GM21367 (cell line): Measurements from ENCODE around the gene HMSD.

Source experiments
- ATAC-seq: cut with Tn5 transposase; IDR thresholded peaks from one replicate; pipeline ENCODE4 v1.9.1; 2021; ENCODE audit not compliant: unreplicated experiment

Gene HMSD

GRCh38 chr18:63953811-63954210 is 4.7 kb downstream of the HMSD start:
- ATAC-seq: no peak

DNA sequence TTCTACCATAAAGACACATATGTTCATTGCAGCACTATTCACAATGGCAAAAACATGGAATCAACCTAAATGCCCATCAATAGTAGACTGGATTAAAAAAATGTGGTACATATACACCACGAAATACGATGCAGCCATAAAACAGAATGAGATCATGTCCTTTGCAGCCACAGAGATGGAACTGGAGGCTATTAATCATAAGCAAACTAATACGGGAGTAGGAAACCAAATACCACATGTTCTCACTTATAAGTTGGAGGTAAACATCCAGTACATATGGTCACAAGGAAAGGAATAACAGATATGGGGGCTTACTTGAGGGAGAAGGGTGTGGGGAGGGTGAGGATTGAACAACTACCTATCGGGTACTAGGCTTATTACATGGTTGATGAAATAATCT is 7.7 kb downstream of the HMSD start:
- ATAC-seq: no peak

DNA sequence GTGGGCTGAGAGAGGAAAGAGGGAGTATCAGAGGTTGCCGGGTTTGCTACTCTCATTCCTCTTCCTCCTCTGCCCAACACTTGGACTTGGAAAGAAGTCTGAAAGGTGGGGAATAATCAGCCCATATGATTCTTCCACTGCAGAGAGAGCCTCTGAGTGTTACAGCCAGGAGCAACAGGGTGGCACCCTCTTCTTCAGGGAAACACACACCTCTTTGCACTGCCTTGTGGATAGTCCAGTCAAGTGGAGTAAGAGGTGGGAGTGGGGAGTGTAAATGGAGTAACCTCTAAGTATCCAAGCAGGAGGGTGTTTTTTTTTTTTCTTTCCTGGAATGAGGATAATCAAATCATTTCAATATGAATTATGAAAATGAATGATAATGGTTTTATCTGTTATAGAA is 11.8 kb downstream of the HMSD start:
- ATAC-seq: no peak

GRCh38 chr18:63961435-63961980 is 12.4 kb downstream of the HMSD start:
- ATAC-seq: no peak

- ATAC-seq: no peak
Observed at GRCh38 chr18:63962137-63962536, 13.0 kb downstream of the HMSD start.

- peak; percentile 91 for ATAC-seq
Observed at GRCh38 chr18:63963615-63964256, 14.6 kb downstream of the HMSD start.

GRCh38 chr18:63964908-63965307 is 15.8 kb downstream of the HMSD start:
- no peak for ATAC-seq

GRCh38 chr18:63965716-63966330 is 16.7 kb downstream of the HMSD start:
- no peak for ATAC-seq

- peak; percentile 94 for ATAC-seq
Observed at GRCh38 chr18:63969942-63970808, 21.1 kb downstream of the HMSD start, which contains the start of gene SERPINB8. Gene SERPINB8 (plus strand): TSS chr18:63970081. CDS start chr18:63978309, 8,228 bp downstream.

GRCh38 chr18:63970809-63971205 is 21.7 kb downstream of the HMSD start:
- ATAC-seq: no peak

GRCh38 chr18:63971320-63972001 is 22.4 kb downstream of the HMSD start:
- no peak for ATAC-seq

DNA sequence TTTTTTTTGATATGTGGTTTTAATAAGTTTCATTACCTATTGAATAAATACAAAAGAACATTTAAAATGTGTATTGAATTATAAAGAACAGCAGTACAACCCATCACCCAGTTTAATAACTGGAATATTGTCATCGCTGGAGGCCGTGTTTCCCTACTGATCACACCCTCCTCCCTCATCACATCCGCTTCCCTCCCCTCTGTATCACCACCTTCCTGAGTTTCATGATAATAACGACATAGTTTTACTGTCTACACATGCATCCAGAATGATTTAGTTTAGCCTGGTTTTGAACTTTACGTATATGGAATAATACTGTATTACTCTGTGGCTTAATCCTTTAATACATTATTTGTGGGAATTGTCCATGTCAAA is 22.9 kb downstream of the HMSD start:
- ATAC-seq: no peak

DNA sequence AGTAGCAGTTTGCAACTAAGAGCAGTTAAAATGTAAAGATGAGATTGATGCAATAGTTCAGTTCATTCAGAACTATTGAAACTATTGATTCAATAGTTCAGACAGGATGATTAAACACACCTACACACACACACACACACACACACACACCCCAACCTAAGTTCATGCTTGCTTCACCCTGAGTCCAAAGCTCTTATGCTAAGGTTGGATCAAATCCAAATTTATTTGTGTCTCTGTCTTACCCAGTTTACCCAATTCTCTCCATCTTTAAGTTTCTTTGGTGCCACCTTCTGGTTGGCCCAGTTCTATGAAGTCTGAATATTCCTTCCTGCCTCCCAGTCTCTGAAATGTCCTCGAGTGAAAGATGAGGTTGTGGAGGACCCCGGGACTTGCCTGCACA is 25.9 kb downstream of the HMSD start:
- no peak for ATAC-seq

DNA sequence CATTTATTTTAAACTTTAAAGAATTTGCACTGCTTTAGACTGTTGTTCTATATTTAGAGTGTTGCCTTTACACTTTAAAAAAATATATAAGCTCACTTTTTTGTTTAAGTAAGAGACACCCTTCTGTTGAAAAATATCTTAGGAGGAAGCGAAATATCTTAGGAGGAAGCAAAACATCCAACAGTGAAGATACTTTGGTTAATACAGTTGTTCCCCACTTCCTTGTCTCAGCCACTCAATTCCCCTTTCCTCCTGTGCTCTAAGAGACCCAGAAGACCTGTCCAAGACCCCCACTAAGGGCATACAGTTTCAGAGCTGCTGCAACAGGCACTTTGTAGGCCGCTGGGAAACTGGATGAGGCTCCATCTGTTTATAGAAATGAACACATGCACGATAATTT is 26.5 kb downstream of the HMSD start:
- ATAC-seq: no peak

DNA sequence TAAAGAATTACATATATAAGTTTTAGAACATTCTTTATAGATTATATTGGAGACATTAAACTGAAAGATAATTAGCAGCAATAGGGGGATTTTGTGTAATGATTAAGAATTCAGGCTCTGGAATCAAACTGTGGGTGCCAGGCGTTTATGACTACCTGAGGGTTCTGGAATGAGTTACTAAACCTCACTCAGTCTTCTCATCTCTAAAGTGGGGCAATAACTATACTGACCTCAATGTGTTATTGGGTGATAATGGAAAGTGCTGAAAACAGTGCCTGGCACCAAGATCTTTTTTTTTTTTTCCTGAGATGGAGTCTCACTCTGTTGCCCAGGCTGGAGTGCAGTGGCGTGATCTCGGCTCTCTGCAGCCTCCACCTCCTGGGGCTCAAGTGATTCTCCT is 27.9 kb downstream of the HMSD start:
- ATAC-seq: no peak

- peak; percentile 84 for ATAC-seq
Observed at GRCh38 chr18:63979409-63979920, 30.4 kb downstream of the HMSD start.

- ATAC-seq: no peak
Observed at GRCh38 chr18:63980027-63980426, 30.9 kb downstream of the HMSD start.

DNA sequence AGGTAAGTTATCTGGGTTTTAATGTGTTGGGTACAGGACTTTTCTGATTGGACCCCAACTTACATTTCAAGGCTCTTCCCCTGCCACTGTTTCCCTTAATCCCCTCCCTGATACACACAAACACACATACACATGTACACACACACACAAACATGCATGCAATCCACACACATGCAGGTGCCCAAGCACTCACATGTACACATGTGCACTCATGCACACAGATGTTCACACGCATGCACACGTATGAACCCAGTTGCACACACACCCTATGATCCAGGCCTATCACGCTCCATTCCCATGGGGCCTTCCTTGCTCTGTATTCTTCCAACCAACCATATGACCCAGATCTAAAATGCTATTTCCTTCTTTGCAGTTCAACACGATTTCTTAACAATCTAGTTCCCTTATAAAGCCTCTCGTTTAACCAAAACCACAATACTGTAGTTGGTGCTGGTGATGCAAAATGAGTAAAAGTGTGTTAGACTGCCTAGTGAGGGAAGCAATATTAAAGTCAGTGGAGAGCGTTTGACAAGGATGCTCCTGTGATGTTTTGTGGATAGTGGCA is 31.9 kb downstream of the HMSD start:
- no peak for ATAC-seq

DNA sequence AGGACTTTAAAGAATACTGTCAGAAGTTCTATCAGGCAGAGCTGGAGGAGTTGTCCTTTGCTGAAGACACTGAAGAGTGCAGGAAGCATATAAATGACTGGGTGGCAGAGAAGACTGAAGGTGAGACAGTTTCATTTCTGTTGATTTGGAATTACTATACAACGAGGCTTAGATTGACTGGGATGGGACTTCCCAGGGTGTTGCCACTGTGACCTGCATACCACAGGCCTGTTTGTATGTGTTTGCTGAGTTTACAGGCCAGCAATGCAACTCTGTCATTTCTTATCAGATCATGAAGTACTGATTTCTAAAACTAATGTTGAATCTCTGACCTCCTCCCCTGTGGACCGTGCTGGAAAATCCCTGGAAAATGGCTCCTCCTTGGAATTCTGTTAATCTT is 32.6 kb downstream of the HMSD start:
- no peak for ATAC-seq

DNA sequence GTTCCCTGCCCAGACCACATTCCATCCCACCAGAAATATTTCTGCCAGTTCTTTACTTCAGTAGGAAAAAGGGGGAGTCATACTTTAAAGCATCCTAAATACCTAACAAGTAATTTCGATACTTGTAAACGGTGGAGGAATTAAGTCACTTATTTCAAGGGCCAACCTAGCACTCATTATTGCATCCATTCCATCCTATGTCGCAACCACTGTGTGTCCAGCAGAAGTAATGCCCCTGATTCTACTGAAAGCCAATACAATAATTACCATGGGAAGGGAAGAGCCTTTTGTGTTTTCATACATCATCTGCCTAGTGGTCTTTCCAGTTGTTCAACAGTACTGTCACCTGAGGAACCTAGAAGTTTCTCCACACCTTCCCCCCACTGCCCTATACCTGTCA is 33.3 kb downstream of the HMSD start:
- ATAC-seq: no peak

DNA sequence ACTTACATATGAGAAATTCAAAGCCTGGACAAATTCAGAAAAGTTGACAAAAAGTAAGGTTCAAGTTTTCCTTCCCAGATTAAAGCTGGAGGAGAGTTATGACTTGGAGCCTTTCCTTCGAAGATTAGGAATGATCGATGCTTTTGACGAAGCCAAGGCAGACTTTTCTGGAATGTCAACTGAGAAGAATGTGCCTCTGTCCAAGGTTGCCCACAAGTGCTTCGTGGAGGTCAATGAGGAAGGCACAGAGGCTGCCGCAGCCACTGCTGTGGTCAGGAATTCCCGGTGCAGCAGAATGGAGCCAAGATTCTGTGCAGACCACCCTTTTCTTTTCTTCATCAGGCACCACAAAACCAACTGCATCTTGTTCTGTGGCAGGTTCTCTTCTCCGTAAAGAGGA is 37.8 kb downstream of the HMSD start:
- ATAC-seq: no peak
